Activated CD8-positive, alpha-beta memory T cell treated with anti-CD3 and anti-CD28 coated beads, Interleukin-2, amount 50 U/mL, for 24 hours (primary cell): Measurements from ENCODE around the gene CRISPLD2.

Source experiments
- DNase-seq: peaks from one replicate; pipeline ENCODE4 v3.0.0-alpha.2; 2020; ENCODE audit errors: extremely low read depth

Gene CRISPLD2

DNA sequence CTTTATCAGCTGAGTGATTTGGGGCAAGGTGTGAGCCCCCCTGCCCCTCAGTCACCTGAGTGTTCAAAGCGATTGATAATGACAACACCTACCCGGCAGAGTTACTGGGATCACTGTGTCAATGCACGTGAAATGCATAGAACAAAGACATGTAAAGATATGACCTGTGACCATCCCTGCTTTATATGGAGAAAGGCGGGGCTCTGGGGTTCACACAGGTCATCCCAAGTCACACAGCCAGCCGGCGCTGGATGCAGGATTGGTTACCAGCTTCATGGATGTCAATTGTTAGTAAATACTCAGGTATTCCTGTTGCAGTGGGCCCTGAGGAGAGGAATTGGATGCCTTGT lies 64.4 kb downstream of the CRISPLD2 start:
- no peak for DNase-seq

DNA sequence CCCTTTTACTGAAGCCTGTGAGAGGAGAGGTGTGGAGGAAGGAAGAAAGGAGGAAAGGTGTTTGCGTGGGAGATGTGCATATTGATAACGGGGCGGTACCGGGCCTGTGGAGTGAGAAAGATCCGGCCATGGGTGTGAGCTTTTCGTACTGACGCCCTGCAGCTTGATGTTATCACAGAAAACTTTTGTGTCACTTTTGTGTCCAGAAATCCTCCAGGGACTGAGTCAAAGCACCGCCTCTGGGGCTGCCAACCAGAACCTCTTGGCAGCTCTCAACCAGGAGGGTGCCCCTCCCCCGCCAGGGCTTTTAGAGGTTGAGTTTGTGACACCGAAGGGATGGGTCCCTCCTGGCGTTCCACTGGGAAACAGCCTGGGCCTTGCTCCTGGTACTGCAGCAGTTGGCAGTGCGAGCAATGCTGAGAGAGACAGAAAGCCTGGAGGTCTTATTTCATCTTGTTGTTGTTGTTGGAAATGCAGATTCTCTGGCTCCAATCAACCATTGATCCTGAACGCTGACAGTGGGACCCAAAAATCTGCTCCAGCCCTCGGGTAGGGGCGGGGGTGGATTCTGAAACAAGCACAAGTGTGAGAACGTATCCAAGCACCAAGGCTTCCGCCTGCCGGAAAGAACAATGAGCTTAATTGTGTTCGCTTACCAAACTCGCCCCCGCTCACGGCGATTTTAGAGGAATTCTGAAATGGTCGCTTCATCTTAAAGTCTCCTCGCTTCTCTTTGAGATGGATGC lies 65.0 kb downstream of the CRISPLD2 start:
- no peak for DNase-seq

GRCh38 chr16:84885342-84885910 lies 65.6 kb downstream of the CRISPLD2 start:
- DNase-seq, result no peak

DNA sequence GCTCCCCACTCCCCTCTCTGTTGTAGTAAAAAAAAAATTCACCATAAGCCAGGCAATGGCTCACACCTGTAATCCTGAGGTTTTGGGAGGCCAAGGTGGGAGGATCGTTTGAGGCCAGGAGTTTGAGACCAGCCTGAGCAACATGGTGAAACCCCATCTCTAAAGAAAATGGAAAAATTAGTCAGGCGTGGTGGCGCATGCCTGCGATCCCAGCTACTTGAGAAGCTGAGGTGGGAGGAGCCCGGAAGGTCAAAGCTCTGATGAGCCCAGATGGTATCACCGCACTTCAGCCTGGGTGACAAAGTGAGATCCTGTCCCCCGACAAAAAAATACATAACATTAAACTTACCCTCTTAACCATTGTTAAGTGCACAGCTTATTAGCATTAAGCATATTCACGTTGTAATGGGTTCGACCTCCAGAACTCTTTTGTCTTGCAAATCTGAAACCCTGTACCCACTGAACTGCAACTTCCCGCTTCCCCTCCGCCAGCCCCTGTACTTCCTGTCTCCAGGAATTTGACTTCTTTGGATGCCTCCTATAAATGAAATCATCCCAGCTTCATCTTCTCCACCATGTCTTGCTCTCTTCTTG lies 66.8 kb downstream of the CRISPLD2 start:
- no peak for DNase-seq

- DNase-seq, result no peak
Measured at GRCh38 chr16:84887207-84887606, 67.4 kb downstream of the CRISPLD2 start.

DNA sequence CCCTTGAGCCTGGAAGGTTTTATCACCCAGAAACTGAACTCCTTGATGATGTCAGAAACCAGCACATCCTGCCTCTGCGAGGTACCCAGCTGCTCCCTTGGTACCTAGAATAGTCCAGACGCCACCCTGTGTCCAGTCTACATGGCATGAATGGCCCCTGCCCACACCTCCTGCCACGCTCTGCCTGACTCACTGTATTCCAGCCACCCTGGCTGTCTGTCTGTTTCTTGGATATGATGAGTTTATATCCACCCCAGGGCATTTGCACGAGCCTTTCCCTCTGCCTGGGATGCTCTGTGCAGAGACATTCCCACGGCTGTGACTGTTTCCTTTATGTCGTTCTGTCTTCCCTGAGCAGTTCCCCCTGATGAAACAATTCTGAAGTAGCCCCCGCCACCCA lies 68.7 kb downstream of the CRISPLD2 start:
- DNase-seq, result no peak

DNA sequence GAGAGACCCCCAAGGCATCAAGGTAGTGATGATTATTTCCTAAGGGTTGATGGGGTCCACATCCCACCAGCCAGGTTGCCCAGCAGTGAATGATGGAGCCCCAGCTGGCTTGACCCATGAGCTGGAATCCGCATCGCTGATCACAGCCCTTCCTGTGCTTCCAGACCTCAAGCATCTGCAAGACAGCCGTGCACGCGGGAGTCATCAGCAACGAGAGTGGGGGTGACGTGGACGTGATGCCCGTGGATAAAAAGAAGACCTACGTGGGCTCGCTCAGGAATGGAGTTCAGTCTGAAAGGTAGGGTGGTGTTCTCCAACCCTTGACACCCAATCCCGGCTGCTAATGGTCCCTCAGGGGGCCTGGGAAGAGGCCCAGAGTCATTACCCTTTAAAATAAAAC lies 69.3 kb downstream of the CRISPLD2 start:
- no peak for DNase-seq

GRCh38 chr16:84890427-84890826 lies 70.6 kb downstream of the CRISPLD2 start:
- no peak for DNase-seq

- DNase-seq, result no peak
Measured at GRCh38 chr16:84891149-84891795, 71.5 kb downstream of the CRISPLD2 start.

- no peak for DNase-seq
Measured at GRCh38 chr16:84892097-84892496, 72.3 kb downstream of the CRISPLD2 start.

DNA sequence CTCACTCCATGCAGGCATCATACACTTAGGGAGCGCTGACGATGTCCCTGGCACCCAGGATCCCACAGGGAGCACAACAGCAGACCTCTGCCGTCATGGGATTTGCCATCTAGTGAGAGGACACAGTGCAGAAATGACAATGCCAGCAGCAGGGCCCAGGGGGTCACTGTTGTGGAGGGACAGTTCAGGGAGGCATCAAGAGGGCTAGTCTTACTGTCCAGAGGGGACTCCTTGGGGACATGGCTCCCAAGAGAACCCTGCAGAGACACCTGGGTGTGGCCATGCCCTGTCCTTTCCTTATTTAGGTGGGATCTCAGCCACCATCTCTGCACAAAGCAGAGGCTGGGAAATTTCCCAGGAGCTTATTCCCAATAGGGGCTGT lies 73.7 kb downstream of the CRISPLD2 start:
- DNase-seq, result no peak

- DNase-seq, result no peak
Measured at GRCh38 chr16:84893849-84894599, 74.2 kb downstream of the CRISPLD2 start.

GRCh38 chr16:84895016-84895415 lies 75.2 kb downstream of the CRISPLD2 start:
- DNase-seq, result no peak

DNA sequence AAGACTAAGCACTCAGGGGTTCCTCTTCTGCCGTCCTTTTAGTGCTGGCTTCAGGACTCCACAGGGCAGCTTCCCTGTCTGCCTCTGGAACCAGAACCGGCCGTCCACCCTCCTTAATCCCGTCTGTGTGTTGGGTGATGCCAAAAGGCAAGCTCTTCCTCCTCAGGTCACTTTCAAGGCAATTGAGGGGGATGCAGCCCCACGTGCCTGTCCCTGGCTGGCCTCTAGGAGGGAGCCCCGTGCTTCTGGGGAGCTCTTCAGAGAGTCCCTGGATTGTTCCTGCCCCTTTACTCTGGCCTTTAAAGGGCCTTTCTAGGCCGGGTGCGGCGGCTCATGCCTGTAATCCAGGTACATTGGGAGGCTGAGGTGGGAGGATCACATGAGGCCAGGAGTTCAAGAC lies 77.1 kb downstream of the CRISPLD2 start:
- no peak for DNase-seq

DNA sequence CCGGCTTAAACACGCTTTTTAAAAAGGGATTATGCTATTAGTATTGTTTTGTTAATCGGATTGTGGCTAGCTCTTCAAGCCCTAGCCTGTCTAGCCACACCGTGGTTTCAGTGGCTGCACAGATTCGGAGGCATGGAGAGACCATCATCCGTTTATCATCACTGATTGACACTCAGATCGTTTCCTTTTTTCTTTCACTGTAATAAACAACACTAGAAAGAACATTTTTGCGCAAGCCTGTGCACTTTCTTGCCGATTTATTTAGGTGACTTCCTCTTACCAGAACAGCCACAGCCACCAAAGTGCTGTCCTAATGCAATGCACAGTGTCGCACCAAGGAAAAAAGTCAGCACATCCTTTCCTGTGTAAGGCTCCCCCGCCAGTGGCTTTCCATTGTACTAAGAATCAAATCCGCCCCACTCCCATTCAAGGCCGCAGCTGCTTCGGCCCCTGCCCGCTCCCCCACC lies 78.2 kb downstream of the CRISPLD2 start:
- DNase-seq, result no peak

DNA sequence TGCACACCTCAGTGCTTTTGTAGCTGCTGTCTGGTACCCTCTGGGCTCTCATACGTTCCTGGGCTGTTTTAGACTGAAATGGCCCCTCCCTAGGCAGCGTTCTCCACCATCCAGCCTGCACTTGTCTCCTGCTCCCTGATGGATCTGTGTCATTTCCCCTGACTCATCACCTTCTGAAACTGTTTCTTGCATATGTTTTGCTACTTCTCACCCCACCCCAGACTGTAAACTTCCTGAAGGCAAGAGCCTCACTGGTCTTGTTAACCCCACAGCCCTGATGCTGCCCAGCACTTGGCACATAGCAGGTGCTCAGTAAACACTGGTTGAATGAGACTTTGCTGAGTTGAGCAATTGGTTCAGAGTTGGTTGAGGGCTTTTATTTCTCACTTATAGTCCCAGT lies 78.7 kb downstream of the CRISPLD2 start:
- no peak for DNase-seq

GRCh38 chr16:84899414-84899813 lies 79.6 kb downstream of the CRISPLD2 start:
- no peak for DNase-seq

GRCh38 chr16:84905965-84906460 lies 86.2 kb downstream of the CRISPLD2 start:
- no peak for DNase-seq

DNA sequence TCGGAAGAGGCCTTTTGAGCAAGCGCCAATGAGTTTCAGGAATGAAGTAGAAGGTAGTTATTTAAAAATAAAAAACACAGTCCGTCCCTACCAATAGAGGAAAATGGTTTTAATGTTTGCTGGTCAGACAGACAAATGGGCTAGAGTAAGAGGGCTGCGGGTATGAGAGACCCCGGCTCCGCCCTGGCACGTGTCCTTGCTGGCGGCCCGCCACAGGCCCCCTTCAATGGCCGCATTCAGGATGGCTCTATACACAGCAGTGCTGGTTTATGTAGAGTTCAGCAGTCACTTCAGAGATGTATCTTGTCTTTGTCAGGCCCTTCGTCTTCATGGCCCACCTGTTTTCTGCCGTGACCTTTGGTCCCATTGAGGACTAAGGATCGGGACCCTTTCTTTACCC lies 87.3 kb downstream of the CRISPLD2 start:
- no peak for DNase-seq

GRCh38 chr16:84907575-84907974 lies 87.8 kb downstream of the CRISPLD2 start:
- DNase-seq, result no peak

DNA sequence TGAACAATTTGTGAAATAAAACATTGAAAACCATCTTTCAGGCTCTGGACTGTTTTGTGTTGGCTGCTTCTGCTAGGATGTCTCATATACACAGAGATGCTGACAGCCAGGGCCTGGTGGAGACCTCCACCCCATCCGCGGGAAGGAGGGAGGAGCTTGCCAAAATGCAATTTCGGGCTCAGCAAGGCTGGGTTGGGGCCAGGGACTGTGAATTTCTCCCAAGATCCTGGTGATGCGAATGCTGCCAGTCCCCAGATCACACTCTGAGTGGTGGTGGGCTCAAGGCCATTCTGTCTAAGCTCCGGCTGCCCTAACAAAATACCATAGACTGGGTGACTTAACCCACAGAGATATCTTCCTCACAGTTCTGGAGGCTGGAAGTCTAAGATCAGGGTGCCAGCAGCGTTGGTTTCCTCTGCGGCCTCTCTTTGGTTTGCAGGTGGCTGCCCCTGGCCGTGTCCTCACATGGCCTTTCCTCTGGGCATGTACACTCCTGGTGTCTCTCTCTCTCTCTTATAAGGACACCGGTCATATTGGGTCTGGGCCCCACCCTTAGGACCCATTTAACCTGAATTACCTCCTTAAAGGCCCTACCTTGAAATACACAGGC lies 89.8 kb downstream of the CRISPLD2 start:
- DNase-seq, result no peak
